Suprapubic skin (tissue), 4 donors: ENCODE data around the gene TMA7B.

ENCODE experiments used
- EP300 ChIP-seq: sonication (generic); formaldehyde crosslinking; IDR thresholded peaks from one replicate; pipeline ENCODE4 v1.6.1; 2017; ENCODE audit warnings: antibody characterized with exemption
- POLR2A ChIP-seq, 2 donors: fragments of 450-650 bp; IDR thresholded peaks; one replicate each; pipeline ENCODE4 v1.6.1; 2017; ENCODE audit warnings: antibody characterized with exemption in 2 of 2, mild to moderate bottlenecking in 2 of 2, moderate library complexity in 2 of 2
- POLR2AphosphoS5 ChIP-seq, 3 donors: sonication (generic); formaldehyde crosslinking; IDR thresholded peaks; one replicate each; pipeline ENCODE4 v1.6.1; 2017; ENCODE audit warnings: antibody characterized with exemption in 3 of 3
- TF ChIP-seq, protein P1 (sequence below), 2 donors: fragments of 200-600 bp in 1 of 2; fragments of 450-650 bp in 1 of 2; sonication (generic) in 1 of 2; IDR thresholded peaks; one replicate each; pipeline ENCODE4 v1.5.1; 2016 to 2019; ENCODE audit warnings: antibody characterized with exemption in 2 of 2, mild to moderate bottlenecking in 1 of 2, moderate library complexity in 1 of 2

DNA sequence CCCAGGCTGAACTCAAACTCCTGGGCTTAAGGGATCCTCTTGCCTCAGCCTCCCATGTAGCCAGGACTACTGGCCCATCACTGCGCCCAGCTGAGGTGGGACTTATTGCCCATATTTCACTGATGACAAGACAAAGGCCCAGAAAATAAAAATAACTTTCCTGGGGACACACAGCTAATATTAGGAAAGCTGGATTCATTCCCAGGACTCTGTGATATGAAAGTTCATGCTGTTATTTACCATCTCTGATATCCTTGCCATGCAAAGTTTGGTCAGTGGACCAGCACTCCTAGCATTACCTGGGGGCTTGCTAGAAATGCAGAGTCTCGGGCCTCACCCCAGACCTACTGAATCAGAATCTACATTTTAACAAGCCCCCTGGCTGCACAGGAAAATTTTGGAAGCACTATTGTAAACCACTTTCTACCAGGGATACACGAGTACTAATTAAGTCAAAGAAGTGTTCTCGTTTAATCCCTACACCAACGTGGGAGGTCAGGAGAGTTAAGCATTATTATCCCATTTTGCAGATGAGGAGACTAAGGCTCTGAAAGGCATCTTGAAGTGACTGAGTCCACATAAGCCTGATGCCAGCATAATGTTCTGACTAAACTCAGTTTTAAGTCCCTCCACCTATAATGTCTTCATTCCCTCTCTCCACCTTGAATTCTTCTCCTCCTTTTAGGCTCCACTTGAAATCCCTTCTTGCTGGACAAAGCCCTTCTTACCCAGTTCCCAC is 32.1 kb downstream of the TMA7B start:
- TF ChIP-seq, protein P1, sequence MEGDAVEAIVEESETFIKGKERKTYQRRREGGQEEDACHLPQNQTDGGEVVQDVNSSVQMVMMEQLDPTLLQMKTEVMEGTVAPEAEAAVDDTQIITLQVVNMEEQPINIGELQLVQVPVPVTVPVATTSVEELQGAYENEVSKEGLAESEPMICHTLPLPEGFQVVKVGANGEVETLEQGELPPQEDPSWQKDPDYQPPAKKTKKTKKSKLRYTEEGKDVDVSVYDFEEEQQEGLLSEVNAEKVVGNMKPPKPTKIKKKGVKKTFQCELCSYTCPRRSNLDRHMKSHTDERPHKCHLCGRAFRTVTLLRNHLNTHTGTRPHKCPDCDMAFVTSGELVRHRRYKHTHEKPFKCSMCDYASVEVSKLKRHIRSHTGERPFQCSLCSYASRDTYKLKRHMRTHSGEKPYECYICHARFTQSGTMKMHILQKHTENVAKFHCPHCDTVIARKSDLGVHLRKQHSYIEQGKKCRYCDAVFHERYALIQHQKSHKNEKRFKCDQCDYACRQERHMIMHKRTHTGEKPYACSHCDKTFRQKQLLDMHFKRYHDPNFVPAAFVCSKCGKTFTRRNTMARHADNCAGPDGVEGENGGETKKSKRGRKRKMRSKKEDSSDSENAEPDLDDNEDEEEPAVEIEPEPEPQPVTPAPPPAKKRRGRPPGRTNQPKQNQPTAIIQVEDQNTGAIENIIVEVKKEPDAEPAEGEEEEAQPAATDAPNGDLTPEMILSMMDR (IDR thresholded peaks at IDR 0.05), result no peak
- TF ChIP-seq POLR2AphosphoS5 (IDR thresholded peaks at IDR 0.05) (no peak), POLR2A (IDR thresholded peaks at IDR 0.05) (no peak), EP300 (no peak)
